GM23338 (cell line): ENCODE results near the gene RAP1A.

ENCODE experiments used
- CREB1 ChIP-seq: fragments of 250-450 bp; sonication (Bioruptor Pico); IDR thresholded peaks from 2 replicates; pipeline ENCODE4 v1.5.0; 2020; ENCODE audit warnings: low read depth, mild to moderate bottlenecking, moderate library complexity
- CTCF ChIP-seq, 2 experiments: fragments of 200-600 bp in 1 of 2; sonication (generic) in 1 of 2; conservative IDR thresholded peaks; 2 replicates each; pipeline versions ENCODE4 v1.5.1 to v1.6.1; 2016 to 2017; ENCODE audit warnings: antibody characterized with exemption in 2 of 2, low read depth in 2 of 2, mild to moderate bottlenecking in 2 of 2, moderate library complexity in 1 of 2
- EZH2 ChIP-seq: fragments of 200-600 bp; sonication (generic); IDR thresholded peaks from one replicate; pipeline ENCODE4 v1.8.0; 2017; ENCODE audit warnings: antibody characterized with exemption, mild to moderate bottlenecking, low read depth; ENCODE audit not compliant: unreplicated experiment
- EZH2phosphoT487 ChIP-seq: fragments of 200-600 bp; sonication (generic); IDR thresholded peaks from one replicate; pipeline ENCODE4 v1.8.1; 2018; ENCODE audit warnings: antibody characterized with exemption; ENCODE audit not compliant: unreplicated experiment
- JUNB ChIP-seq: IDR thresholded peaks from one replicate; pipeline ENCODE4 v1.6.1; 2016; ENCODE audit warnings: antibody characterized with exemption; ENCODE audit not compliant: unreplicated experiment
- NANOG ChIP-seq: IDR thresholded peaks from 2 replicates; pipeline ENCODE4 v1.6.1; 2016; ENCODE audit warnings: antibody characterized with exemption, borderline replicate concordance
- POLR2AphosphoS5 ChIP-seq: IDR thresholded peaks from 2 replicates; pipeline ENCODE4 v1.6.1; 2016; ENCODE audit warnings: antibody characterized with exemption, low read depth
- STAT1 ChIP-seq: IDR thresholded peaks from one replicate; pipeline ENCODE4 v1.6.1; 2016; ENCODE audit warnings: antibody characterized with exemption; ENCODE audit not compliant: unreplicated experiment
- ZNF331 ChIP-seq: fragments of 250-450 bp; sonication (Bioruptor Pico); IDR thresholded peaks from 2 replicates; pipeline ENCODE4 v1.5.0; 2020; ENCODE audit warnings: low read depth, mild to moderate bottlenecking, moderate library complexity
- TF ChIP-seq, protein P1 (sequence below): IDR thresholded peaks from one replicate; pipeline ENCODE4 v1.6.1; 2018; ENCODE audit warnings: antibody characterized with exemption; ENCODE audit not compliant: unreplicated experiment
- TF ChIP-seq, protein P2 (sequence below): IDR thresholded peaks from 2 replicates; pipeline ENCODE4 v1.6.1; 2016; ENCODE audit warnings: antibody characterized with exemption

DNA sequence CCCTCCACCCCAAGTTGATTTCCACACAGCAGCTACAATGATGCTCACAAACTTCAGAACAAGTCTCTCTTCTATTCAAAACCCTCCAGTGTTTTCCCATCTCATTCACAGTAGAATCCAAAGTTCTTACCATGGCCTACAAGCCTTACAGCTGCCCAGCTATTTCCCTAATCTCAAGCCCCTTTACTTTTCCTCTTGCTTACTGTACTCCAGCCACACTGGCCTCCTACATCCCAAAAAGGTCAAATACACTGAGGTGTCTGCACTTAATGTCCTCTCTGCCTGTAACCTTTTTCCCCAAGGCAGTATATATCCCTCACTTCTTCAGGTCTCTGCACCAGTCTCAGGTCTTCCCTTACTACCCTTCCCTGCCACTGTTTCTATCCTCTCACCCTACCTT is 2.6 kb downstream of the RAP1A start:
- TF ChIP-seq CREB1 (no peak), CTCF (conservative IDR thresholded peaks at IDR 0.05; ENCODE audit: low read depth in 2 of 2) (no peak), EZH2phosphoT487 (no peak), EZH2 (no peak), POLR2AphosphoS5 (no peak), JUNB (no peak), ZNF331 (CRISPR knock-in tag) (no peak), STAT1 (no peak), NANOG (no peak)
- TF ChIP-seq, protein P1, sequence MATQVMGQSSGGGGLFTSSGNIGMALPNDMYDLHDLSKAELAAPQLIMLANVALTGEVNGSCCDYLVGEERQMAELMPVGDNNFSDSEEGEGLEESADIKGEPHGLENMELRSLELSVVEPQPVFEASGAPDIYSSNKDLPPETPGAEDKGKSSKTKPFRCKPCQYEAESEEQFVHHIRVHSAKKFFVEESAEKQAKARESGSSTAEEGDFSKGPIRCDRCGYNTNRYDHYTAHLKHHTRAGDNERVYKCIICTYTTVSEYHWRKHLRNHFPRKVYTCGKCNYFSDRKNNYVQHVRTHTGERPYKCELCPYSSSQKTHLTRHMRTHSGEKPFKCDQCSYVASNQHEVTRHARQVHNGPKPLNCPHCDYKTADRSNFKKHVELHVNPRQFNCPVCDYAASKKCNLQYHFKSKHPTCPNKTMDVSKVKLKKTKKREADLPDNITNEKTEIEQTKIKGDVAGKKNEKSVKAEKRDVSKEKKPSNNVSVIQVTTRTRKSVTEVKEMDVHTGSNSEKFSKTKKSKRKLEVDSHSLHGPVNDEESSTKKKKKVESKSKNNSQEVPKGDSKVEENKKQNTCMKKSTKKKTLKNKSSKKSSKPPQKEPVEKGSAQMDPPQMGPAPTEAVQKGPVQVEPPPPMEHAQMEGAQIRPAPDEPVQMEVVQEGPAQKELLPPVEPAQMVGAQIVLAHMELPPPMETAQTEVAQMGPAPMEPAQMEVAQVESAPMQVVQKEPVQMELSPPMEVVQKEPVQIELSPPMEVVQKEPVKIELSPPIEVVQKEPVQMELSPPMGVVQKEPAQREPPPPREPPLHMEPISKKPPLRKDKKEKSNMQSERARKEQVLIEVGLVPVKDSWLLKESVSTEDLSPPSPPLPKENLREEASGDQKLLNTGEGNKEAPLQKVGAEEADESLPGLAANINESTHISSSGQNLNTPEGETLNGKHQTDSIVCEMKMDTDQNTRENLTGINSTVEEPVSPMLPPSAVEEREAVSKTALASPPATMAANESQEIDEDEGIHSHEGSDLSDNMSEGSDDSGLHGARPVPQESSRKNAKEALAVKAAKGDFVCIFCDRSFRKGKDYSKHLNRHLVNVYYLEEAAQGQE = no peak
- TF ChIP-seq, protein P2, sequence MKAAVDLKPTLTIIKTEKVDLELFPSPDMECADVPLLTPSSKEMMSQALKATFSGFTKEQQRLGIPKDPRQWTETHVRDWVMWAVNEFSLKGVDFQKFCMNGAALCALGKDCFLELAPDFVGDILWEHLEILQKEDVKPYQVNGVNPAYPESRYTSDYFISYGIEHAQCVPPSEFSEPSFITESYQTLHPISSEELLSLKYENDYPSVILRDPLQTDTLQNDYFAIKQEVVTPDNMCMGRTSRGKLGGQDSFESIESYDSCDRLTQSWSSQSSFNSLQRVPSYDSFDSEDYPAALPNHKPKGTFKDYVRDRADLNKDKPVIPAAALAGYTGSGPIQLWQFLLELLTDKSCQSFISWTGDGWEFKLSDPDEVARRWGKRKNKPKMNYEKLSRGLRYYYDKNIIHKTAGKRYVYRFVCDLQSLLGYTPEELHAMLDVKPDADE = no peak
